GM19372 (cell line): ENCODE measurements around the gene TLE6.
"Not testable (repeated sequence)": the region's sequence is repeated elsewhere in the genome, so short reads cannot be mapped to it uniquely, and the experiment has no call there.

ENCODE experiments used
- ATAC-seq: cut with Tn5 transposase; IDR thresholded peaks from one replicate; pipeline ENCODE4 v1.9.1; 2021; ENCODE audit warnings: mild to moderate bottlenecking, low read depth, moderate library complexity; ENCODE audit not compliant: unreplicated experiment

TLE6 gene

GRCh38 chr19:2977001-2977745 lies at the start of gene TLE6:
Gene TLE6, plus strand, starts transcription at chr19:2977564. Its CDS starts 670 bp downstream, at chr19:2978234.
- peak; percentile 94 for ATAC-seq

DNA sequence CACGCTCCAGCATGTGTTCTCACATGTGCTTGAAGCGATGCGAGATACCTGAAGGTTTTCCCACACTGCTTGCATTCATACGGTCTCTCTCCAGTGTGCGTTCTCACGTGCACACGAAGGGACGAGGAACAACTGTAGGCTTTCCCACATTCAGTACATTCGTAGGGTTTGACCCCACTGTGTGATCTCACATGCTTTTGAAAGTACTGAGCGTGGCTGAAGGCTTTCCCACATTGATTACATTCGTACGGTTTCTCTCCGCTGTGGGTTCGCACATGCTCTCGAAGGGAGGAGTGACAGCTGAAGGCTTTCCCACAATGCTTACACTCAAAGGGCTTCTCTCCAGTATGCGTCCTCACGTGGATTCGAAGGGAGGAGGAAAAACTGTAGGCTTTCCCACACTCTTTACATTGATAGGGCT lies 43.9 kb upstream of the TLE6 start:
- ATAC-seq = no peak

DNA sequence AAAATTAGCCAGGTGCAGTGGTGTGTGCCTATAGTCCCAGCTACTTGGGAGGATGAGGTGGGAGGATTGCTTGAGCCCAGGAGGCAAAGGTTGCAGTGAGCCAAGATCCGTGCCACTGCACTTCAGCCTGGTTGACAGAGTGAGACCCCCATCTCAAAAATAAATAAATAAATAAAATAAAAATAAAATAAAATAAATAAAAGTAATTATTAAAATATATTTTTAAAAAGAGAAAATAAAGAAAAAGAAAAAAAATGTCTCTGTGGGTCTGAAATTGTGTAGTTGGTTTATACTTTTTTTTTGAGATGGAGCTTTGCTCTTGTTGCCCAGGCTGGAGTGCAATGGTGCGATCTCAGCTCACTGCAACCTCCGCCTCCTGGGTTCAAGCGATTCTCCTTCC lies 41.5 kb upstream of the TLE6 start:
- not testable (repeated sequence) for ATAC-seq

DNA sequence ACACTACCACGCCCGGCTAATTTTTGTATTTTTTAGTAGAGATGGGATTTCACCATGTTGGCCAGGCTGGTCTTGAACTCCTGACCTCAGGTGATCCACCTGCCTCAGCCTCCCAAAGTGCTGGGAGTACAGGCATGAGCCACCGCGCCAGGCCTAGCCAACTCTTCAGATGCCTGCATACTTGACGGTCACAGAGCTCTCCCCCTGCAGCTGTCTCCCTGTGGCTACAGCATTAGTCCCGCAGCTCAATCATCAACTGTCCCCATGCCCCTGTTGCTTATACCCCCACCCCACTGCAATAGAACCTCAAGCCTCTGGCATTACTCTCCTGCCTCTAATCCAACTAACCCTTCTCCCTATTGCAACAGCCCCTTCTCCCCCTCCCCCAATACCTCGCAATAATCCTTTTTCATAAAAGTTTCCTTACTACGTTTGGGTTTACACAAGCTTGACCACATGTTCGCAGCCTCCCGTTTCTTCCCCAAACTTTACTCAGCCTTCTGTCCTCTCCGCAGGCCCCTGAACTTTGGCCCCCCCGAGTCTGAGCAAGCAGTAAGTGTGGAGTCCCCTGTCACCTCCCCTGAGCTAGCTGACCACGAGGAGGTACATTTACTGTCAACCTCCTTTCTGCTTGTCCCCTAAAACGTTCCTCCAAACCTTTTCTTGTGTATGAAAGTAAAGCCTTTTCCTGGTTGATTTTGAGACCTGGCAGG lies 34.3 kb upstream of the TLE6 start:
- ATAC-seq = no peak

- ATAC-seq = no peak
These were observed 33.0 kb upstream of the TLE6 start for GRCh38 chr19:2944403-2944774.

DNA sequence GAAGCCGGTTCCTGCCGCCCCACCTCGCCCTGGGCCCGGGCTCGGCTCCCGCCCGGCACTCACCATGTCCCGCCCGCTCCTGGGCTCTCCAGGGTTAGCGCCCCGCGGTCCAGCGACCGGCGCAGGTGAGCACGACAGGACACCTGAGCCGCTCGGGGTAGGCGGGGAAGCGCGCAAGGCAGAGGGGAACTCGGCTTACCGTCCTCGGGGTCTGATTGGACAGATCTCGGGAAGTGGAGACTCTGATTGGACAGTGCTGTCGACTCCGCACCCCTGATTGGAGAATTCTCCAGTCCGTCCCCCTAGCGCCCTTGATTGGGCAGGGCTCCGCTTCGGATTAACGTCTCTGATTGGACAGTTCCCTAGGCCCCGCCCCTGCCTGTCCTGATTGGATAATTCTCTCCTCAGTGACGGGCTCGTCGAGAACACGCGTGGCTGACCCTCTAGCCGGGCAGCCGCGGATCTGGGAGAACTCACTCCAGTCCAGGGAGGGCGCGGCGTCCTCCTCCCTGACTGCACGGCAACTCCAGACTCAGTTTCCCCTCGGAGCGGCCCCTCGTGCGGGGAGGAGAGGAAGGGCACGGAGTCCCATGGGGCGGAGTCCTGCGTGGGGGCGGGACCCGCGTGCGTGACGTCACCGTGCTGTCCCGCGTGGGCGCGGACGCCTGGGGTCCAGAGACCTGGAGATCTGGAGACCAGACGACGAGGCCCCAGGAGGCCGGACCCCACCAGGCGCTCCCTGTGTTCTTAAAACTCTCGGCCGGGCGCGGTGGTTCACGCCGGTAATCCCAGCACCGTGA lies 32.4 kb upstream of the TLE6 start, which contains the start of gene ZNF77:
TSS of gene ZNF77 (minus strand) at position 197 of the 800 bp plus-strand sequence. CDS start at position 66, 131 bp downstream.
- ATAC-seq = peak; percentile 96

DNA sequence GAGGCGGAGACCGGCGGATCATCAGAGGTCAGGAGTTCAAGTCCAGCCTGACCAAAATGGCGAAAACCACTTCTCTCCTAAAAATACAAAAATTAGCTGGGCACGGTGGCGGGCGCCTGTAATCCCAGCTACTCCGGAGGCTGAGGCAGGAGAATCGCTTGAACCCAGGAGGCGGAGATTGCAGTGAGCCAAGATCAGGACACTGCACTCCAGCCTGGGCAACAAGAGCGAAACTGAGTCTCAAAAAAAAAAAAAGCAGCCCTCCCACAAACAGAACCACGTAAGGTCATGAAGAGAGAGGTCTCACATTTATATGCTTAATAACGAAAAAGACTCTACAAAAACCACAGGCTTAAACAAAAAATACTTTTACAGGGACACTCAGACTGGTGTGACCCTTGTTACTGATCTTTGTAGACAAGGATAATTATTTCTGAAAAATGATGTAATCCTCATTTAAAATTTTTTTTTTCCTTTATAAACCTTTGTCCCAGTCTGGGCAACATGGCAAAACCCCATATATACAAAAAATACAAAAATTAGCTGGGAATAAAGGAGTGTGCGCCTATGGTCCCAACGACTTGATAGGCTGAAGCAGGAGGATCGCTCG lies 31.7 kb upstream of the TLE6 start:
- ATAC-seq = no peak

DNA sequence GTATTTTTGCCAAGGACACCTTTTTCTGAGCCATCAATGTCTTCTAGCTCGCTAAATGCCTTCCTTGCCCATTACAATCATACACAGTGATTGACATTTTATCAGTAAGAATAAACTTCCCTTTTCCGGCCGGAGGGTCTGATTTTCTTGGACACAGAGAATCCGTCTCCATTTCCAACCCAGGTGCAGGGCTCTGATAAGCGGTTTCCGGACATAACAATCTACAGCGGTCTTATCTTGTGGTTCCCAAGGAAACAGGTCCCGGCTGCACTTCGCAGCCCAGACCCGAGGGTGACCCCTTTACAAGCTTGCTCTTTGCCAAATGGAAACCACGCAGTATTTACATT lies 27.5 kb upstream of the TLE6 start:
- no peak for ATAC-seq

- peak; percentile 96 for ATAC-seq
These were observed 26.9 kb upstream of the TLE6 start for GRCh38 chr19:2950286-2951124.

DNA sequence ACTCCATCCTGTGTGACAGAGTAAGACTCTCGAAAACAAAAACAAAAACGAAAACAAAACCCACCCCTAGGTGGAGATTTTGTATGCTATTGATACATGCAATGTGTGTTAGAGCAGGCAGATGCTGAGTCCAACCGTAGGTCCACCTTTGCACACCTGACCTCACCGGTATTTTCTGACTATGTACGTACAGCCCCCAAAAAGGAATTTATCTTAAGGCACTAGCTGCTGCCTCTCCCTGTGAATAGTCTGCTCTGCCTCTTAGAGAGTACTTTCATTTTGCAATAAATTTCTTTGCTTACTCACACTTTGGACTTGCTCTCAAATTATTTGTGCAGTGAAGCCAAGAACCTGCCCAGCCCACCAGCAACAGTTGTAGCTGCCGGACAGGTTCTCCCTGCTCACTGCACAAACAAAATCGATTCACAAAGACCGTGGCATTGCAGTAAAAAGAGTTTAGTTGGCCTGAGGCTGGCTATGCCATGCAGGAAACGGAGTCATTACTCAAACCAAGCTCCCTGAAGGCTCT lies 24.3 kb upstream of the TLE6 start:
- no peak for ATAC-seq

DNA sequence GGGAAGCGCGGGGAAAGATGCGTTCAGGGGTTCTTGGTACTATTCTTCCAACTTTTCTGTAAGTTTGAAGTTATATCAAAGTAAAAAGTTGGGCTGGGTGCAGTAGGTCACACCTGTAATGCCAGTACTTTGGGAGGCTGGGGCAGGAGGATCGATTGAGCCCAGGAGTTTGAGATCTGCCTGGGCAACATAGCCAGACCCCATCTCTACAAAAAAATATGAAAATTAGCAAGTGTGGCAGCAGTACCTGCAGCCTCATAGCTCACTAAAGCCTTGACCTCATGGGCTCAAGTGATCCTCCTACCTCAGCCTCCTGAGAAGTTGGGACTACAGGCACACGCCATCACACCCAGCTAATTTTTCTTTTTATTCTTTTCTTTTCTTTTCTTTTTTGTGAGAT lies 20.2 kb upstream of the TLE6 start:
- no peak for ATAC-seq

GRCh38 chr19:2960120-2960519 lies 17.2 kb upstream of the TLE6 start:
- ATAC-seq = no peak

DNA sequence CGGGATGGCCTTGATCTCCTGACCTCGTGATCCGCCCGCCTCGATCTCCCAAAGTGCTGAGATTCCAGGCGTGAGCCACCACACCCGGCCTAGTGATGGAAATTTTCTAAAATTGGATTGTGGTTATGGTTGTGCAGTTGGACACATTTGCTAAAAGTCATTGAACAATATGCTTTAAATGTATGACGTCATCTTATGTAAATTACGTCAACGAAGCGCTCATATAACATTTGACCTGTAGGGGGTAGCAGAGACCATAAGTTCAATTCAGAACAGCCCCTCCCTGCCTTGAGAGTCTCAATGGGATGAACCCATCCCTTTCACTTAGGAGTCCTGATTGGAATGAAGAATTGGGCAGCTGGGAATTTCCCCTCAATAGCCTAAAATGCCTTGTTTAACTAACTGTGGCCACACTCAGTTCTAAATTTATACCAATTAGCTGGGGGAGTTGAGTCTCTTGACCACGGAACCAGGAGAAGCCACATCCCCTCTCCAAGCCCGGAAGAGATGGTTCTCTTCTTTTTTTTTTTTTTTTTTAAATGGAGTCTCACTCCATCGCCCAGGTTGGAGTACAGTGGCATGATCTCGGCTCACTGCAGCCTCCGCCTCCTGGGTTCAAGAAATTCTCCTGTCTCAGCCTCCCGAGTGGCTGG lies 15.2 kb upstream of the TLE6 start:
- ATAC-seq = no peak

DNA sequence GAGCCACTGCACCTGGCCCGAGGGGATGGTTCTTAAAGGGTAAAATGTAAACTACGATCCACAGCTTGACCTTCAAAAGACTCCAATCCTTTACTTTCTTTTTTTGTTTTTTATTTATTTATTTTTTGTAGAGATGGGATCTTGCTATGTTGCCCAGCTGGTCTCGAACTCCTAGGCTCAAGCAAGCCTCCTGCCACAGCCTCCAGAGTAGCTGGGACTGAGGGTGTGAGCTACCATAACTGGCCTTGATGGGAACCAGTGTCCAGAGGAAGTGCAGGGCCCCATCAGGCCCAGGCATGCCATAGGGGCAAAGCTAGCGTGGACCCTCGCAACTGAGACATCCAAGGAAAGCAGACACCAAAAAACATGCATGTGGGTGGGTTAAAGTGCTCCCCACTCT lies 14.2 kb upstream of the TLE6 start:
- no peak for ATAC-seq

DNA sequence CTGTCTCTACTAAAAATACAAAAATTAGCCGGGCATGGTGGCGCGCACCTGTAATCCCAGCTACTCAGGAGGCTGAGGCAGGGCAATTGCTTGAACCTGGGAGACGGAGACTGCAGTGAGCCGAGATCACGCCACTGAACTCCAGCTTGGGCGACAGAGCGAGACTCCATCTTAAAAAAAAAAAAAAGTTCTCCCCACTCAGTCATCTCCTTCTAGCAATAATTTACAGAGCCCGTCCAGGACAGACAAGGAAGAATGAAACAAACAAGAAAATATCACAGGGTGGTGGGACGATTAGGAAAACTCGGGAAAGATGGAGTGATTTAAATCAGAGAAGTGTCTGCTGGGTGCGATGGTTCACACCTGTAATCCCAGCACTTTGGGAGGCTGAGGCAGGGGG lies 13.7 kb upstream of the TLE6 start:
- ATAC-seq = not testable (repeated sequence)

GRCh38 chr19:2964874-2965273 lies 12.5 kb upstream of the TLE6 start:
- ATAC-seq = no peak

DNA sequence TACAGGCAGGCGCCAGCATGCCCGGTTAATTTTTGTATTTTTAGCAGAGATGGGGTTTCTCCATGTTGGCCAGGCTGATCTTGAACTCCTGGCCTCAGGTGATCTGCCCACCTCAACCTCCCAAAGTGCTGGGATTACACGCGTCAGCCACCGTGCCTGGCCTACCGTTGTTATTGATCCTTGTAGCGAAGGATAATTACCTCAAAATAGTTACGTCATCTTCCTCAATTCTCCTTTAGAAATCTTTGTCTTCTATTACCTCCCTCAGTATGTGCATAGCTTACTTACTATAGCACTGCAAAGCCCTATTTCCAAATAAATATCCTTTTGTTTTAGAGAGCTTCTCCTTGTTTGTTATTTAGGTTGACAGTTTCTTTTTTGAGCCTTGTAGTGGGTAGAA lies 9.4 kb upstream of the TLE6 start:
- ATAC-seq = no peak

- ATAC-seq = no peak
These were observed 8.3 kb upstream of the TLE6 start for GRCh38 chr19:2969104-2969504.

DNA sequence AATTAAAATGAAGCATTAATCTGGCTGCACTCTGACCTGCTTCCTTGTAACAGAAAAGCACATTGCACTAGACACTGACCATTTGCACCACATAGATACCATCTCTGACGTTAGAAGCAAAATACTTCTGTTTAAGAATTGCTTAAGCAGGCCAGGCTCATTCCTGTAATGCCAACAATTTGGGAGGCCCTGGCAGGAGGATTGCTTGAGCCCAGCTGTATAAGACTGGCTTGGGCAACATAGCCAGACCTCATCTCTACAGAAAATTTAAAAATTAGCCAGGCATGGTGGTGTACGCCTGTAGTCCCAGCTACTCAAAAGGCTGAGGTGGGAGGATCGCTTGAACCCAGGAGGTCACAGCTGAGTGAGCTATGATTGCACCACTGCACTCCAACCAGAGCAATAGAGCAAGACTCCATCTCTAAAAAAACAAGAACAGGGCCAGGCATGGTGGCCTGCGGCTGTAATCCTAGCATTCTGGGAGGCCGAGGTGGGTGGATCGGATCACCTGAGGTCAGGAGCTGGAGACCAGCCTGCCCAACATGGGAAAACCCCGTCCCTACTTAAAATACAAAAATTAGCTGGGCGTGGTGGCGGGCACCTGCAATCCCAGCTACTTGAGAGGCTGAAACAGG lies 7.0 kb upstream of the TLE6 start:
- no peak for ATAC-seq
